Fibroblast of villous mesenchyme (primary cell): ENCODE data around the gene RBP5. TPM values are rescaled to one million over a fixed set of nuclear protein-coding genes. Genes with fewer than 3 reads are reported as not detected.

Source experiments
- DNase-seq: peaks from one replicate; pipeline ENCODE4 v3.0.0-alpha.2; 2010; ENCODE audit warnings: low read depth
- H3K4me3 ChIP-seq: 2 replicates; pipeline ENCODE4 v1.5.1; 2011; ENCODE audit warnings: low read depth, mild to moderate bottlenecking, low read length
- total RNA-seq: library from RNA; depleted of rRNA; stranded (reverse); fragments of >200 nt; gene quantifications from 2 replicates; pipeline ENCODE4 v1.2.3, GENCODE V29; 2012
- TF ChIP-seq, protein P1 (sequence below): IDR thresholded peaks from 2 replicates; pipeline ENCODE4 v1.5.1; 2012; ENCODE audit warnings: low read depth, mild to moderate bottlenecking, low read length; ENCODE audit not compliant: insufficient read depth

The RBP5 gene
- total RNA-seq, 1 donor: not detected

- TF ChIP-seq, protein P1, sequence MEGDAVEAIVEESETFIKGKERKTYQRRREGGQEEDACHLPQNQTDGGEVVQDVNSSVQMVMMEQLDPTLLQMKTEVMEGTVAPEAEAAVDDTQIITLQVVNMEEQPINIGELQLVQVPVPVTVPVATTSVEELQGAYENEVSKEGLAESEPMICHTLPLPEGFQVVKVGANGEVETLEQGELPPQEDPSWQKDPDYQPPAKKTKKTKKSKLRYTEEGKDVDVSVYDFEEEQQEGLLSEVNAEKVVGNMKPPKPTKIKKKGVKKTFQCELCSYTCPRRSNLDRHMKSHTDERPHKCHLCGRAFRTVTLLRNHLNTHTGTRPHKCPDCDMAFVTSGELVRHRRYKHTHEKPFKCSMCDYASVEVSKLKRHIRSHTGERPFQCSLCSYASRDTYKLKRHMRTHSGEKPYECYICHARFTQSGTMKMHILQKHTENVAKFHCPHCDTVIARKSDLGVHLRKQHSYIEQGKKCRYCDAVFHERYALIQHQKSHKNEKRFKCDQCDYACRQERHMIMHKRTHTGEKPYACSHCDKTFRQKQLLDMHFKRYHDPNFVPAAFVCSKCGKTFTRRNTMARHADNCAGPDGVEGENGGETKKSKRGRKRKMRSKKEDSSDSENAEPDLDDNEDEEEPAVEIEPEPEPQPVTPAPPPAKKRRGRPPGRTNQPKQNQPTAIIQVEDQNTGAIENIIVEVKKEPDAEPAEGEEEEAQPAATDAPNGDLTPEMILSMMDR: no peak
- peak; percentile 79 for DNase-seq
- H3K4me3 ChIP-seq: no peak overlapping the region
Measured at GRCh38 chr12:7161811-7162210, 33.1 kb upstream of the RBP5 start.

GRCh38 chr12:7161327-7161726 lies 32.6 kb upstream of the RBP5 start:
- no peak overlapping the region for H3K4me3 ChIP-seq
- TF ChIP-seq, protein P1: no peak
- DNase-seq: no peak

DNA sequence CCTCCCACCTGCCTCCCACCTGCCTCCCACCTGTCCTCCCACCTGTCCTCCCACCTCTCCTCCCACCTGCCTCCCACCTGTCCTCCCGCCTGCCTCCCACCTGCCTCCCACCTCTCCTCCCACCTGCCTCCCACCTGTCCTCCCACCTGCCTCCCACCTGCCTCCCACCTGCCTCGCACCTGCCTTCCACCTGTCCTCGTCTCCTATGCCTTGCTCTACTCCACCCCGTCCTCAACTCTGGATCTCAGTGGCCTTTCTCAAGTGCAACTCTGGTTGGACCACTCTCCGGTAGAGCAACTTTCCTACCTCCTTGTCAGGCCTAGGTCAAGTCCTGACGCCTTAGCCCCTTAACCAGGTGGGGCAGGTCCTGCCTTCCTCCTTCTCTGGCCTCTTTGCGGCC lies 31.5 kb upstream of the RBP5 start:
- no peak overlapping the region for H3K4me3 ChIP-seq
- TF ChIP-seq, protein P1: no peak
- no peak for DNase-seq

- DNase-seq: no peak
- TF ChIP-seq, protein P1: no peak
- H3K4me3 ChIP-seq: no peak overlapping the region
Measured at GRCh38 chr12:7158781-7159609, 30.3 kb upstream of the RBP5 start.

DNA sequence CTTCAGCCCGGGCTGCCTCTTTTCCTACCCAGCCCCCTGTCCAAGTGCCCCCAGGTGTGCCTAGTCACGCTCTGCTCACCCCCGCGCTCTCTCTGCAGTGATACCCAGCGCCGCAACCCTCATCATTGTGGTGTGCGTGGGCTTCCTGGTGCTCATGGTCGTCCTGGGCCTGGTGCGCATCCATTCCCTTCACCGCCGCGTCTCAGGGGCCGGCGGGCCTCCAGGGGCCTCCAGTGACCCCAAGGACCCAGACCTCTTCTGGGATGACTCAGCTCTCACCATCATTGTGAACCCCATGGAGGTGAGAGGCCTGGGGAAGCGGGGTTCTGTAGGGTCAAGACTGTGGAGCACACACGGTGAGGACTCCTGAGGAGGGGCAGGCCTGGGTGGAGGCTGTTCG lies 28.7 kb upstream of the RBP5 start:
- H3K4me3 ChIP-seq: no peak overlapping the region
- TF ChIP-seq, protein P1: no peak
- no peak for DNase-seq

DNA sequence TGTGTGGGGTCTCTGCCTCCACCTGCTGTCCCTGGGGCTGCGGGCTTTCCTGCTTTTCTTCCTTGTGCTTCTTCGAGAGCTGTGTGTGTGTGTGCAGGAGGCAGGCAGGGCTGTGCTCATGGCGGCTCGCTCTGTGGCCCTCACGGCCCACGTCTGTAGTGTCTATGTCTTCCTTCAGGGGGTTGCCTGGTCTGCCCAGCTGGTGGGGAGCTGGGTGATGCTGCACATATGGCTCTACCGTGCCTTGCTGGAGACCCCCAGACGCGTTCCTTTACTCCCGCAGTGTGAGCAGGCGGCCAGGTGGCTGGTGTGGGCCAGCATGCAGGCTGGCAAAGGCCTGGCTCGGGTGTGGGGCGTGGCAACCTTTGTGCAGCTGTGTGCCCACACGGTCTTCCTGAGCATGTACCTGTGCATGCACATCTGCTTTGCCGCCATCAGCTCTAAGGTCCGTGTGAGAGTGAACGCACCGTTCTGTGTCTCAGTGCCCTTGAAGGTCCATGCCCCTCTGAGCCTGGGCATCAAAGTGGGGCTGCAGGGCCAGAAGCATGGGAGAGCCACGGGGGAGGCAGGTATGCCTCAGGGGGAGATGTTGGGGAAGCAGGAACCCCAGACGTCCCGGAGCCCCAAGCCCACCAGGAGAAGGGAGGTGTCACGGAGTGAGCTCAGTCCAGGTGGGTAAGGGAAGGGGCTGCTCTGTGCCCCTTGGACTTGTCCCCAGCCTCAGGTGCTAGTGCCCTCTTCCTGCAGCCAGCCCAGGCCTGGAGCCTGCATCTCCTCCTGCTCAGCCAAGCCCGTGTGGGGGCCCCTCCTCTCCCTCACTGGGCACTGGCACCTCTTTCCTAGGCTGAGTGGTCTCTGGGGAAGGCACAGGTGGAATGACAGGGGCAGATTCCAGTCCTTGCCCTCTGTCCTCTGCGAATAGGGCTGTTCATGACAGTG lies 27.8 kb upstream of the RBP5 start:
- no peak for DNase-seq
- no peak overlapping the region for H3K4me3 ChIP-seq
- TF ChIP-seq, protein P1: no peak
